HepG2 (cell line): Measurements from ENCODE around the gene HNRNPAB. TPM values are rescaled to one million over a fixed set of nuclear protein-coding genes. Genes with fewer than 3 reads are reported as not detected.

Source experiments
- ATAC-seq: fragments of 200-7000 bp; cut with Tn5 transposase; 3 replicates; pipeline ENCODE4 v1.9.1; 2020; ENCODE audit warnings: mild to moderate bottlenecking, moderate library complexity
- BruUV-seq: library from RNA; stranded (reverse); fragments of 400-500 nt; replicated peaks from 2 replicates; lab custom pipeline; 2021; lab: Mats Ljungman, UMichigan
- CTCF ChIA-PET: fragments of 300-600 bp; formaldehyde crosslinking; extraction: SDS; loops from one replicate; lab custom pipeline; 2021; ENCODE audit warnings: low total read pairs, inconsistent platforms, low intra/inter-chr PET ratio; lab: Yijun Ruan, JAX
- POLR2A ChIA-PET: fragments of 350-600 bp; sonication (Branson Sonifier 250); formaldehyde crosslinking; loops from one replicate; lab custom pipeline; 2020; ENCODE audit warnings: antibody characterized with exemption, inconsistent platforms; lab: Yijun Ruan, JAX
- DNase-seq: peaks from one replicate; pipeline ENCODE4 v3.0.0-alpha.2; 2015; ENCODE audit warnings: low spot score
- FAIRE-seq: peaks from 3 replicates; lab custom pipeline; 2011; peaks lifted over from hg19 to GRCh38; lab: Jason Lieb, UNC
- H2AFZ ChIP-seq: one replicate; pipeline ENCODE4 v1.6.1; 2011; ENCODE audit warnings: low read length, inconsistent platforms
- H3K27ac ChIP-seq: fragments of 300-600 bp; 3 replicates; pipeline ENCODE4 v1.8.0; 2011; ENCODE audit warnings: mixed run types, mild to moderate bottlenecking, mixed read lengths, low read length, inconsistent platforms; ENCODE audit not compliant: insufficient read depth; ENCODE audit errors: extremely low read length
- H3K27me3 ChIP-seq, 2 experiments: fragments of 200-600 bp in 1 of 2; 2 replicates in 1 of 2; 3 replicates in 1 of 2; pipeline versions ENCODE4 v1.6.0 to v1.8.0; 2011; ENCODE audit warnings: low read length in 2 of 2, mild to moderate bottlenecking in 2 of 2, moderate library complexity in 2 of 2, inconsistent platforms in 1 of 2; ENCODE audit not compliant: insufficient read depth in 2 of 2, control insufficient read depth in 1 of 2
- H3K36me3 ChIP-seq, 2 experiments: fragments of 200-600 bp in 1 of 2; replicated peaks in 1 of 2; 2 replicates in 1 of 2; 3 replicates in 1 of 2; pipeline versions ENCODE4 v1.5.1 to v1.8.0; 2011; ENCODE audit warnings: low read length in 2 of 2, inconsistent platforms in 1 of 2; ENCODE audit not compliant: insufficient read depth in 2 of 2, control insufficient read depth in 1 of 2
- H3K4me1 ChIP-seq: 2 replicates; pipeline ENCODE4 v1.5.1; 2012; ENCODE audit warnings: low read length, inconsistent platforms; ENCODE audit not compliant: insufficient read depth
- H3K4me2 ChIP-seq: 2 replicates; pipeline ENCODE4 v1.6.0; 2011; ENCODE audit warnings: low read depth, low read length, inconsistent platforms
- H3K4me3 ChIP-seq, 3 experiments: fragments of 200-600 bp in 1 of 3; sonication (generic), shearing (Covaris generic) in 1 of 3; replicated peaks in 1 of 3; 2 replicates each; pipeline ENCODE4 v1.5.1; 2011 to 2016; ENCODE audit warnings: low read length in 3 of 3, inconsistent platforms in 2 of 3, low read depth in 2 of 3, mild to moderate bottlenecking in 2 of 3, control low read depth in 1 of 3, mixed read lengths in 1 of 3; ENCODE audit not compliant: insufficient read depth in 1 of 3
- H3K79me2 ChIP-seq: one replicate; pipeline ENCODE4 v1.6.1; 2011; ENCODE audit warnings: low read length, inconsistent platforms; ENCODE audit not compliant: insufficient read depth
- H3K9ac ChIP-seq: 2 replicates; pipeline ENCODE4 v1.6.0; 2011; ENCODE audit warnings: mild to moderate bottlenecking, low read depth, low read length, inconsistent platforms; ENCODE audit not compliant: insufficient read depth
- H3K9me3 ChIP-seq: 2 replicates; pipeline ENCODE4 v1.5.1; 2012; ENCODE audit warnings: mild to moderate bottlenecking, low read length
- H4K20me1 ChIP-seq: 2 replicates; pipeline ENCODE4 v1.6.0; 2011; ENCODE audit warnings: inconsistent platforms, mild to moderate bottlenecking, low read length, moderate library complexity; ENCODE audit not compliant: insufficient read depth
- CREB1 ChIP-seq, 2 experiments: fragments of 450-650 bp in 1 of 2; IDR thresholded peaks; 2 replicates each; pipeline ENCODE4 v1.6.1; 2016 to 2017; ENCODE audit warnings: control low read depth in 1 of 2, mild to moderate bottlenecking in 1 of 2, missing compliant biosample characterization in 1 of 2, missing genetic modification characterization in 1 of 2
- HNF4A ChIP-seq: sonication (generic); formaldehyde crosslinking; IDR thresholded peaks from 2 replicates; pipeline ENCODE4 v1.4.0; 2020; ENCODE audit warnings: missing genetic modification reagents
- SNAPC5 ChIP-seq: sonication (generic); formaldehyde crosslinking; IDR thresholded peaks from 2 replicates; pipeline ENCODE4 v1.8.1; 2023; ENCODE audit warnings: mild to moderate bottlenecking, missing genetic modification reagents, borderline replicate concordance
- TIGD3 ChIP-seq: sonication (generic); formaldehyde crosslinking; IDR thresholded peaks from 2 replicates; pipeline ENCODE4 v1.5.1; 2020; ENCODE audit warnings: mild to moderate bottlenecking, missing genetic modification reagents, borderline replicate concordance
- TMF1 ChIP-seq: sonication (generic); formaldehyde crosslinking; IDR thresholded peaks from 2 replicates; pipeline ENCODE4 v1.8.1; 2022; ENCODE audit warnings: low read depth, missing genetic modification reagents
- ZMAT5 ChIP-seq: sonication (generic); formaldehyde crosslinking; IDR thresholded peaks from 2 replicates; pipeline ENCODE4 v1.5.0; 2020; ENCODE audit warnings: mild to moderate bottlenecking, low read depth, missing genetic modification reagents, borderline replicate concordance
- ZNF513 ChIP-seq: sonication (generic); formaldehyde crosslinking; conservative IDR thresholded peaks from 2 replicates; pipeline ENCODE4 v1.5.0; 2020; ENCODE audit warnings: missing genetic modification reagents
- WGBS: methylation state at CpG from one replicate; pipeline ENCODE4 v1.1.6; 2017; ENCODE audit warnings: low lambda C conversion rate; 5-methylcytosine and 5-hydroxymethylcytosine counted together
- in situ Hi-C: cut with HindIII; loops from 2 replicates; pipeline ENCODE4 v1.10.0; 2017; ENCODE audit warnings: low pct_unique_long_range_greater_than_20kb; ENCODE audit not compliant: extremely low pct_ligation_motif_present
- intact Hi-C: fragments of 100-400 bp; cut with micrococcal nuclease; formaldehyde crosslinking; loops from one replicate; pipeline ENCODE4 v1.10.0; 2022; ENCODE audit not compliant: unreplicated experiment
- polyA plus RNA-seq, 8 experiments: library from polyadenylated mRNA; depleted of rRNA in 3 of 8; stranded (reverse) in 7 of 8; unstranded in 1 of 8; fragments of >200 nt; fragmentation: Illumina TruSeq in 4 of 8; extraction: Trizol in 4 of 8; gene quantifications; 2 replicates each; pipeline versions ENCODE4 v1.2.1 to v1.2.3, GENCODE V29; 2011 to 2016; ENCODE audit warnings: low read depth in 4 of 8, missing spikeins in 1 of 8, mixed read lengths in 1 of 8; ENCODE audit not compliant: insufficient read depth in 1 of 8
- total RNA-seq, 5 experiments: library from RNA; depleted of rRNA; stranded (reverse); fragments of >200 nt; fragmentation: Illumina TruSeq; extraction: Trizol; gene quantifications; 2 replicates each; pipeline ENCODE4 v1.2.3, GENCODE V29; 2016; ENCODE audit warnings: low read depth in 1 of 5

Gene HNRNPAB
- total and polyA plus RNA-seq, 2 of the 13 experiments (the other 11 are each of a cell fraction or from before 2014, with no cell fraction given), result 62.6 to 111 TPM

- Histone ChIP-seq H3K4me1 (peaks cover 21% of the 10 kb centered on the region), H3K9me3 (no peaks in the 10 kb centered on the region), H3K9ac (no peak overlapping the region), H3K36me3 (peaks cover 12 to 85% of the 10 kb centered on the region in 2 experiments), H4K20me1 (peaks cover 4% of the 10 kb centered on the region; the same call in 1 of the 2 replicates), H3K4me2 (no peak overlapping the region), H3K27me3 (no peaks in the 10 kb centered on the region), H3K27ac (no peak overlapping the region), H2AFZ (no peak overlapping the region), H3K79me2 (no peaks in the 10 kb centered on the region), H3K4me3 (no peak overlapping the region)
- DNase-seq (no peak), ATAC-seq (peak; percentile 12), FAIRE-seq (no peak)
- ChIA-PET POLR2A (interaction anchor here (0.6 to 2.6 kb wide), 4 partner anchors 9 to 21 kb away, joined by 3 to 15 read pairs (median 6); partner anchors contain the start of gene HNRNPAB), CTCF (no interaction called here)
- intact Hi-C loops, result no loop called here
- in situ Hi-C loops, result no loop called here
- TF ChIP-seq ZNF513 (no peak), SNAPC5 (no peak), CREB1 (IDR thresholded peaks at IDR 0.05) (no peak), CREB1 (CRISPR knock-in tag; IDR thresholded peaks at IDR 0.05) (0 out of 2 replicates have a peak, but pooled peaks have one; percentile 14), HNF4A (peak; percentile 43; the same call in 1 of the 2 replicates), ZMAT5 (CRISPR knock-in tag) (no peak), TIGD3 (no peak), TMF1 (CRISPR knock-in tag) (no peak)
- no TSS peak for BruUV-seq
- WGBS, result 82% methylated on average over 8 of the region's 8 CpGs
Measured at GRCh38 chr5:178213748-178214151, 9.4 kb downstream of the HNRNPAB start.
